B cell (primary cell): ENCODE data around the gene QKI. TPM values are rescaled to one million over a fixed set of nuclear protein-coding genes. Genes with fewer than 3 reads are reported as not detected.

Source experiments
- ATAC-seq: fragments of 200-7000 bp; cut with Tn5 transposase; one replicate; pipeline ENCODE4 v1.10.0; 2021; ENCODE audit warnings: low read depth, mild to moderate bottlenecking, moderate number of reproducible peaks, moderate library complexity
- CTCF ChIA-PET: fragments of 350-600 bp; sonication (Branson Sonifier 250); formaldehyde crosslinking; loops from one replicate; lab custom pipeline; 2021; ENCODE audit warnings: antibody characterized with exemption, inconsistent platforms; lab: Charles Lee
- POLR2A ChIA-PET: fragments of 350-600 bp; sonication (Branson Sonifier 250); formaldehyde crosslinking; loops from one replicate; lab custom pipeline; 2021; ENCODE audit warnings: antibody characterized with exemption; lab: Charles Lee
- DNase-seq: peaks from one replicate; pipeline ENCODE4 v3.0.0; 2013
- H2AFZ ChIP-seq: 2 replicates; pipeline ENCODE4 v1.6.1; 2012; ENCODE audit warnings: mild to moderate bottlenecking, low read depth, low read length; ENCODE audit not compliant: insufficient read depth, poor library complexity, severe bottlenecking
- H3K27ac ChIP-seq, 2 donors: 1 replicate in 1 of 2; 2 replicates in 1 of 2; pipeline ENCODE4 v1.5.1; 2012 to 2013; ENCODE audit warnings: low read length in 2 of 2, mild to moderate bottlenecking in 2 of 2, moderate library complexity in 1 of 2
- H3K27me3 ChIP-seq, 4 experiments: fragments of 200-600 bp in 1 of 4; sonication (generic) in 1 of 4; replicated peaks in 1 of 4; 1 replicate in 2 of 4; 2 replicates in 2 of 4; pipeline versions ENCODE4 v1.6.1 to v1.7.0; 2013 to 2016; ENCODE audit warnings: low read length in 3 of 4, mild to moderate bottlenecking in 2 of 4, mixed read lengths in 1 of 4, moderate library complexity in 1 of 4; ENCODE audit not compliant: insufficient read depth in 4 of 4, control insufficient read depth in 3 of 4; ENCODE audit errors: control extremely low read depth in 1 of 4
- H3K36me3 ChIP-seq, 2 experiments: replicated peaks in 1 of 2; 1 replicate in 1 of 2; 2 replicates in 1 of 2; pipeline versions ENCODE4 v1.6.1 to v1.7.1; 2013; ENCODE audit warnings: low read length in 1 of 2; ENCODE audit not compliant: insufficient read depth in 2 of 2, control insufficient read depth in 1 of 2; ENCODE audit errors: control extremely low read depth in 1 of 2, extremely low read depth in 1 of 2
- H3K4me1 ChIP-seq, 2 donors: fragments of 200-600 bp in 1 of 2; sonication (generic) in 1 of 2; 1 replicate in 1 of 2; 2 replicates in 1 of 2; pipeline versions ENCODE4 v1.5.1 to v1.6.1; 2013 to 2017; ENCODE audit warnings: low read length in 2 of 2; ENCODE audit not compliant: control insufficient read depth in 2 of 2, insufficient read depth in 2 of 2
- H3K4me2 ChIP-seq: replicated peaks from 2 replicates; pipeline ENCODE3; 2012; ENCODE audit warnings: mild to moderate bottlenecking, low read depth, low read length; ENCODE audit not compliant: poor library complexity, severe bottlenecking
- H3K4me3 ChIP-seq, 5 experiments: fragments of 200-600 bp in 1 of 5; sonication (generic) in 1 of 5; 1 replicate in 3 of 5; 2 replicates in 2 of 5; pipeline versions ENCODE4 v1.5.1 to v1.7.0; 2011 to 2016; ENCODE audit warnings: low read length in 4 of 5, mild to moderate bottlenecking in 4 of 5, low read depth in 2 of 5, control low read depth in 1 of 5, moderate library complexity in 1 of 5; ENCODE audit not compliant: insufficient read depth in 1 of 5; ENCODE audit errors: control extremely low read depth in 1 of 5, extremely low read depth in 1 of 5
- H3K79me2 ChIP-seq: fragments of 200-600 bp; sonication (generic); one replicate; pipeline ENCODE4 v1.6.0; 2016; ENCODE audit warnings: low read length; ENCODE audit not compliant: control insufficient read depth, insufficient read depth
- H3K9ac ChIP-seq: fragments of 200-600 bp; sonication (generic); 2 replicates; pipeline ENCODE4 v1.6.1; 2017; ENCODE audit warnings: mild to moderate bottlenecking, low read length, moderate library complexity
- H3K9me3 ChIP-seq, 3 donors: one replicate each; pipeline versions ENCODE4 v1.6.1 to v1.7.1; 2013; ENCODE audit warnings: low read length in 2 of 3; ENCODE audit not compliant: control insufficient read depth in 2 of 3, insufficient read depth in 1 of 3; ENCODE audit errors: control extremely low read depth in 1 of 3
- H4K20me1 ChIP-seq: 2 replicates; pipeline ENCODE4 v1.6.0; 2012; ENCODE audit warnings: mild to moderate bottlenecking, low read length; ENCODE audit not compliant: insufficient read depth, control insufficient read depth, poor library complexity, severe bottlenecking
- H3K27ac Mint-ChIP-seq: one replicate; pipeline ENCODE4 v1.8.0; 2021; ENCODE audit warnings: mixed read lengths
- H3K27me3 Mint-ChIP-seq: one replicate; pipeline ENCODE4 v1.8.0; 2021; ENCODE audit warnings: mixed read lengths
- H3K4me1 Mint-ChIP-seq: one replicate; pipeline ENCODE4 v1.8.0; 2021; ENCODE audit warnings: mixed read lengths
- H3K4me3 Mint-ChIP-seq: one replicate; pipeline ENCODE4 v1.8.0; 2021; ENCODE audit warnings: mixed read lengths
- H3K9me3 Mint-ChIP-seq: one replicate; pipeline ENCODE4 v1.8.0; 2022; ENCODE audit warnings: mixed read lengths; ENCODE audit not compliant: insufficient read depth
- CTCF ChIP-seq: fragments of 200-600 bp; IDR thresholded peaks from one replicate; pipeline ENCODE4 v1.8.0; 2022; ENCODE audit warnings: antibody characterized with exemption, mild to moderate bottlenecking
- EZH2 ChIP-seq: IDR thresholded peaks from 2 replicates; pipeline ENCODE4 v1.6.1; 2012; ENCODE audit warnings: borderline replicate concordance, low read depth, mild to moderate bottlenecking, moderate library complexity, low read length; ENCODE audit not compliant: insufficient read depth, poor library complexity, severe bottlenecking
- WGBS: methylation state at CpG from one replicate; pipeline ENCODE4 v1.1.5; 2013; ENCODE audit warnings: missing lambda C conversion rate; ENCODE audit not compliant: insufficient coverage; 5-methylcytosine and 5-hydroxymethylcytosine counted together
- intact Hi-C: fragments of 100-400 bp; cut with micrococcal nuclease; formaldehyde crosslinking; loops from one replicate; pipeline ENCODE4 v1.10.0; 2022
- polyA plus RNA-seq: library from polyadenylated mRNA; depleted of rRNA; stranded (reverse); fragments of >200 nt; gene quantifications from 2 replicates; pipeline ENCODE4 v1.2.3, GENCODE V29; 2012
- total RNA-seq, 2 donors: library from RNA; stranded (reverse); fragments of 120-200 nt in 1 of 2; gene quantifications; 1 replicate in 1 of 2; 2 replicates in 1 of 2; pipeline versions ENCODE4 v1.2.3 to v1.2.4, GENCODE V29; 2013 to 2022

QKI gene
- total and polyA plus RNA-seq, 2 donors (not counting 1 experiment from before 2014, with no cell fraction given) = 38.8 to 79.5 TPM

- Histone ChIP-seq H4K20me1 (peaks cover 12% of the 10 kb centered on the region), H3K4me2 (no peak overlapping the region), H3K79me2 (peaks cover 84% of the 10 kb centered on the region), H3K36me3 (no peaks in the 10 kb centered on the region), H3K4me1 (peaks cover 4 to 8% of the 10 kb centered on the region in 2 donors), H3K4me3 (no peak overlapping the region), H3K9ac (no peak overlapping the region), H3K27ac (no peak overlapping the region), H3K27me3 (no peaks in the 10 kb centered on the region), H2AFZ (no peak overlapping the region), H3K9me3 (peaks cover 0 to 22% (median 14%) of the 10 kb centered on the region in 3 donors)
- no peaks in the 10 kb centered on the region for H3K27me3 Mint-ChIP-seq
- WGBS = no CpG with 5 or more reads among the region's 2 CpGs
- H3K9me3 Mint-ChIP-seq = peaks cover 13% of the 10 kb centered on the region
- no peak overlapping the region for H3K4me3 Mint-ChIP-seq
- intact Hi-C loops = no loop called here
- DNase-seq = no peak
- ChIA-PET CTCF (interaction anchor here (0.6 kb wide), 1 partner anchor 67 kb away, joined by 3 read pairs; no protein-coding TSS in a partner anchor), POLR2A (no interaction called here)
- H3K27ac Mint-ChIP-seq = no peak overlapping the region
- no peak for ATAC-seq
- H3K4me1 Mint-ChIP-seq = peaks cover 33% of the 10 kb centered on the region
- TF ChIP-seq CTCF = no peak
- no peak for TF ChIP-seq EZH2
Measured at GRCh38 chr6:163501026-163501425, 86.5 kb downstream of the QKI start.

GRCh38 chr6:163501439-163501838, 86.9 kb downstream of the QKI start:
- Histone ChIP-seq H3K79me2 (peaks cover 80% of the 10 kb centered on the region), H3K27ac (no peak overlapping the region), H3K4me2 (no peak overlapping the region), H3K4me1 (peaks cover 3% of the 10 kb centered on the region in 2 donors), H3K9me3 (peaks cover under 1 to 24% (median 14%) of the 10 kb centered on the region in 3 donors), H3K9ac (no peak overlapping the region), H3K36me3 (no peaks in the 10 kb centered on the region), H3K4me3 (no peak overlapping the region), H4K20me1 (peaks cover 8% of the 10 kb centered on the region), H2AFZ (no peak overlapping the region), H3K27me3 (no peaks in the 10 kb centered on the region)
- TF ChIP-seq EZH2 (no peak), CTCF (no peak)
- peaks cover 13% of the 10 kb centered on the region for H3K9me3 Mint-ChIP-seq
- no peak overlapping the region for H3K4me3 Mint-ChIP-seq
- DNase-seq (no peak), ATAC-seq (no peak)
- WGBS = 100% methylated on average over 1 of the region's 3 CpGs
- ChIA-PET CTCF (interaction anchor here (0.6 kb wide), 1 partner anchor 67 kb away, joined by 3 read pairs; no protein-coding TSS in a partner anchor), POLR2A (no interaction called here)
- peaks cover 29% of the 10 kb centered on the region for H3K4me1 Mint-ChIP-seq
- no peak overlapping the region for H3K27ac Mint-ChIP-seq
- H3K27me3 Mint-ChIP-seq = no peaks in the 10 kb centered on the region
- intact Hi-C loops = no loop called here
